HUES48 (cell line): ENCODE measurements around the gene YPEL2.

Source experiments
- H3K27ac ChIP-seq: one replicate; pipeline ENCODE4 v1.7.0; 2013; ENCODE audit warnings: low read depth, low read length, inconsistent platforms
- H3K27me3 ChIP-seq: 2 replicates; pipeline ENCODE4 v1.6.1; 2013; ENCODE audit warnings: mild to moderate bottlenecking, low read length; ENCODE audit not compliant: control insufficient read depth, insufficient read depth
- H3K36me3 ChIP-seq: 2 replicates; pipeline ENCODE4 v1.6.1; 2013; ENCODE audit warnings: low read length; ENCODE audit not compliant: control insufficient read depth, insufficient read depth
- H3K4me1 ChIP-seq: 2 replicates; pipeline ENCODE4 v1.6.1; 2013; ENCODE audit warnings: mild to moderate bottlenecking, low read length; ENCODE audit not compliant: control insufficient read depth, insufficient read depth
- H3K4me3 ChIP-seq: 2 replicates; pipeline ENCODE4 v1.5.1; 2013; ENCODE audit warnings: mild to moderate bottlenecking, low read depth, low read length
- H3K9ac ChIP-seq: 2 replicates; pipeline ENCODE4 v1.6.1; 2013; ENCODE audit warnings: mild to moderate bottlenecking, low read depth, low read length, moderate library complexity
- H3K9me3 ChIP-seq: 2 replicates; pipeline ENCODE4 v1.6.1; 2013; ENCODE audit warnings: low read length; ENCODE audit not compliant: control insufficient read depth, insufficient read depth

YPEL2 gene

GRCh38 chr17:59413014-59413766, 81.7 kb downstream of the YPEL2 start:
- Histone ChIP-seq H3K4me3 (no peak overlapping the region), H3K9me3 (no peaks in the 10 kb centered on the region), H3K27ac (no peak overlapping the region), H3K9ac (no peak overlapping the region), H3K4me1 (no peaks in the 10 kb centered on the region), H3K36me3 (no peaks in the 10 kb centered on the region), H3K27me3 (no peaks in the 10 kb centered on the region)

- no peak overlapping the region for H3K4me3 ChIP-seq
- no peaks in the 10 kb centered on the region for H3K4me1 ChIP-seq
- no peaks in the 10 kb centered on the region for H3K9me3 ChIP-seq
- H3K27me3 ChIP-seq = no peaks in the 10 kb centered on the region
- H3K36me3 ChIP-seq = no peaks in the 10 kb centered on the region
- H3K9ac ChIP-seq = no peak overlapping the region
- H3K27ac ChIP-seq = no peak overlapping the region
Measured at GRCh38 chr17:59415397-59415796, 83.9 kb downstream of the YPEL2 start.

GRCh38 chr17:59416184-59416583, 84.7 kb downstream of the YPEL2 start:
- Histone ChIP-seq H3K9ac (no peak overlapping the region), H3K4me3 (no peak overlapping the region), H3K4me1 (no peaks in the 10 kb centered on the region), H3K27ac (no peak overlapping the region), H3K9me3 (no peaks in the 10 kb centered on the region), H3K27me3 (no peaks in the 10 kb centered on the region), H3K36me3 (no peaks in the 10 kb centered on the region)

- Histone ChIP-seq H3K27me3 (no peaks in the 10 kb centered on the region), H3K4me1 (no peaks in the 10 kb centered on the region)
Measured at GRCh38 chr17:59417452-59417851, 86.0 kb downstream of the YPEL2 start.

GRCh38 chr17:59418732-59419166, 87.3 kb downstream of the YPEL2 start:
- Histone ChIP-seq H3K27ac (no peak overlapping the region), H3K27me3 (no peaks in the 10 kb centered on the region), H3K4me1 (peaks cover 4% of the 10 kb centered on the region; the same call in 1 of the 2 replicates), H3K4me3 (no peak overlapping the region), H3K9me3 (no peaks in the 10 kb centered on the region), H3K9ac (no peak overlapping the region), H3K36me3 (no peaks in the 10 kb centered on the region)

More at GRCh38 chr17:59417452-59417851, 86.0 kb downstream of the YPEL2 start:
- no peak overlapping the region for H3K4me3 ChIP-seq
- H3K9me3 ChIP-seq = no peaks in the 10 kb centered on the region
- H3K36me3 ChIP-seq = no peaks in the 10 kb centered on the region
- H3K27ac ChIP-seq = no peak overlapping the region
- H3K9ac ChIP-seq = no peak overlapping the region

- no peak overlapping the region for H3K4me3 ChIP-seq
- no peaks in the 10 kb centered on the region for H3K36me3 ChIP-seq
- no peak overlapping the region for H3K9ac ChIP-seq
- no peaks in the 10 kb centered on the region for H3K9me3 ChIP-seq
- no peaks in the 10 kb centered on the region for H3K27me3 ChIP-seq
- no peak overlapping the region for H3K27ac ChIP-seq
- H3K4me1 ChIP-seq = peaks cover 4% of the 10 kb centered on the region; the same call in 1 of the 2 replicates
Measured at GRCh38 chr17:59420901-59421300, 89.4 kb downstream of the YPEL2 start.

GRCh38 chr17:59421722-59422121, 90.3 kb downstream of the YPEL2 start:
- Histone ChIP-seq H3K4me1 (peaks cover 4% of the 10 kb centered on the region; the same call in 1 of the 2 replicates), H3K36me3 (no peaks in the 10 kb centered on the region), H3K4me3 (no peak overlapping the region), H3K27ac (no peak overlapping the region), H3K27me3 (no peaks in the 10 kb centered on the region), H3K9ac (no peak overlapping the region), H3K9me3 (no peaks in the 10 kb centered on the region)

- H3K27me3 ChIP-seq = no peaks in the 10 kb centered on the region
- H3K36me3 ChIP-seq = no peaks in the 10 kb centered on the region
- peaks cover 10% of the 10 kb centered on the region; the same call in 1 of the 2 replicates for H3K4me1 ChIP-seq
- no peak overlapping the region for H3K4me3 ChIP-seq
- no peak overlapping the region for H3K27ac ChIP-seq
- no peaks in the 10 kb centered on the region for H3K9me3 ChIP-seq
- H3K9ac ChIP-seq = no peak overlapping the region
Measured at GRCh38 chr17:59423137-59423724, 91.8 kb downstream of the YPEL2 start.

GRCh38 chr17:59423903-59424302, 92.4 kb downstream of the YPEL2 start:
- no peaks in the 10 kb centered on the region for H3K36me3 ChIP-seq
- H3K27me3 ChIP-seq = no peaks in the 10 kb centered on the region
- H3K4me1 ChIP-seq = peaks cover 10% of the 10 kb centered on the region; the same call in 1 of the 2 replicates
- H3K4me3 ChIP-seq = no peak overlapping the region
- no peaks in the 10 kb centered on the region for H3K9me3 ChIP-seq
- no peak overlapping the region for H3K27ac ChIP-seq
- no peak overlapping the region for H3K9ac ChIP-seq

- no peaks in the 10 kb centered on the region for H3K9me3 ChIP-seq
- H3K4me3 ChIP-seq = no peak overlapping the region
- H3K36me3 ChIP-seq = no peaks in the 10 kb centered on the region
- H3K4me1 ChIP-seq = peaks cover 10% of the 10 kb centered on the region; the same call in 1 of the 2 replicates
- H3K9ac ChIP-seq = no peak overlapping the region
- no peak overlapping the region for H3K27ac ChIP-seq
- H3K27me3 ChIP-seq = no peaks in the 10 kb centered on the region
Measured at GRCh38 chr17:59424331-59424730, 92.9 kb downstream of the YPEL2 start.
